GM18520 (cell line): ENCODE measurements around the gene ABCB1.

Experiments used
- ATAC-seq: cut with Tn5 transposase; IDR thresholded peaks from one replicate; pipeline ENCODE4 v1.9.1; 2021; ENCODE audit not compliant: unreplicated experiment

Gene ABCB1

GRCh38 chr7:87600130-87601124 lies at the start of gene ABCB1:
ABCB1 (minus strand) TSS chr7:87600884; CDS start chr7:87600184, 700 bp downstream.
- ATAC-seq: no peak

- no peak for ATAC-seq
Measured at GRCh38 chr7:87648316-87648715, 47.6 kb upstream of the ABCB1 start.

DNA sequence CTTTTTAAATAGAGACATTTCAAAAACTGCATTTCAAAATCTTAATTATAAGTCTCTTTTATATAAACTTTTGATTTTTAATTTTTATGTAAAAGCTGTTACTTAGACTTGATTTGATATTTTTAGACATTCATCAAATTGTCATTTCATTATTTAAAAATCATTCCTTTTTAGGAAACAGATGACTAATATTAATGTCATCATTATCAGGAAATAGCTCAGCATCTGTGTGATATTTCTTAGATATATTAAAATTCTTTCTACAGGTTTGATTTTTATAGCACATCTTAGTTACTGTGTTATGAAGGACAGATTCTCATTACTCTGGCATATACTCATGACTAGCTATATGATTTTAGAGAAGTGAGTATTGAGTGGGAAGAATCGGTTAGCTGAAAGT lies 44.8 kb upstream of the ABCB1 start:
- ATAC-seq: no peak

DNA sequence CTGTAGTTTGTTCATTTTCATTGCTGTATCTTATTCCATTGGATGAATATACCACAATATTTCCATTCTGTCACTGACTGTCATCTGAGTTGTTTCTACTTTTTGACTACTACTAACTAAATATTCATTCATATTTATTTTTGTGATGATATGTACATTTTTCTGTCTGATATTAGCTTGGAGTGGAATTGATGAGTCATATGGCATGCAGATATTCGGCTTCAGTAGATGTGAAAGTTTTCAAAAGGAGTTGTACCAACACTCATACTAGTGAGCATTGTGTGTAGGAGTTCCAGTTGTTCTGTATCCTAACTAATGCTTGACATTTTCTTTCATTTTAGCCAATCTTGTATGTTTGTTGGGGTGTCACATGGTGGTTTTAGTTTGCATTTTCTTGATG lies 35.2 kb upstream of the ABCB1 start:
- no peak for ATAC-seq

- no peak for ATAC-seq
Measured at GRCh38 chr7:87628780-87629569, 28.3 kb upstream of the ABCB1 start.

- ATAC-seq: no peak
Measured at GRCh38 chr7:87627634-87627994, 26.9 kb upstream of the ABCB1 start.

DNA sequence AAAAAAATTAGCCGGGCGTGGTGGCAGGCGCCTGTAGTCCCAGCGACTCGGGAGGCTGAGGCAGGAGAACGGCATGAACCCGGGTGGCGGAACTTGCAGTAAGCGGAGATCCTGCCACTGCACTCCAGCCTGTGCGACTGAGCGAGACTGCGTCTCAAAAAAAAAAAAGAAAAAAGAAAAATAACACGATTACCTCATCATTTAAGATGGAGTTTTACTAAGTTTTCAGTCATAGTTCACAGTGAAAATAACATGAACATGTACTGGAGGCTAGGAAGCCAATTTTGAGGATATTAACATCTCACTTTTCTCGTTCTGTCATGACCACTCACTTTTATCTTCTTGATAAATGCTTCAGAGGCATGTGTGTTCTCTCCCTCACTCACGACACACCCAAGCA lies 24.4 kb upstream of the ABCB1 start:
- ATAC-seq: no peak

- ATAC-seq: no peak
Measured at GRCh38 chr7:87624628-87625027, 23.9 kb upstream of the ABCB1 start.

- no peak for ATAC-seq
Measured at GRCh38 chr7:87615197-87615596, 14.5 kb upstream of the ABCB1 start.

DNA sequence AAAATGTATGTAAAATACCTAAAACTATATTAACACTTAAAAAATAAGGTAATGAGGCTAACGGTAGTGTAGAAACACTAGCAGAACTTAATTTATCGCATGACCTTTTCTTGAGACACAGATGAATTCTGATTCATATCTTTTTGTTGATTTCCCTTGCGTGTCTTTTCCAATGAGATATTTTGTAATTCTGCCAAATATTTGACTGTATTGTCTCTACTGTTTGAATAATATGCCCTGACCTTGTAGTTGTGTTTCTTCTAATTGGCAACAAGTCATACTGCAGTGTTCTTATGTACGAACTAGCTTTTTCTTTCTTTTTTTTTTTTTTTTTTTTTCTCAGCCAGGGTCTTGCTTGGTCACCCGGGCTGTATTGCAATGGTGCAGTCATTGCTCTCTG lies 9.2 kb upstream of the ABCB1 start:
- ATAC-seq: no peak

GRCh38 chr7:87608431-87608830 lies 7.7 kb upstream of the ABCB1 start:
- no peak for ATAC-seq

GRCh38 chr7:87604264-87604663 lies 3.6 kb upstream of the ABCB1 start:
- no peak for ATAC-seq

- peak; percentile 94 for ATAC-seq
Measured at GRCh38 chr7:87599336-87599735, 1.3 kb downstream of the ABCB1 start.

DNA sequence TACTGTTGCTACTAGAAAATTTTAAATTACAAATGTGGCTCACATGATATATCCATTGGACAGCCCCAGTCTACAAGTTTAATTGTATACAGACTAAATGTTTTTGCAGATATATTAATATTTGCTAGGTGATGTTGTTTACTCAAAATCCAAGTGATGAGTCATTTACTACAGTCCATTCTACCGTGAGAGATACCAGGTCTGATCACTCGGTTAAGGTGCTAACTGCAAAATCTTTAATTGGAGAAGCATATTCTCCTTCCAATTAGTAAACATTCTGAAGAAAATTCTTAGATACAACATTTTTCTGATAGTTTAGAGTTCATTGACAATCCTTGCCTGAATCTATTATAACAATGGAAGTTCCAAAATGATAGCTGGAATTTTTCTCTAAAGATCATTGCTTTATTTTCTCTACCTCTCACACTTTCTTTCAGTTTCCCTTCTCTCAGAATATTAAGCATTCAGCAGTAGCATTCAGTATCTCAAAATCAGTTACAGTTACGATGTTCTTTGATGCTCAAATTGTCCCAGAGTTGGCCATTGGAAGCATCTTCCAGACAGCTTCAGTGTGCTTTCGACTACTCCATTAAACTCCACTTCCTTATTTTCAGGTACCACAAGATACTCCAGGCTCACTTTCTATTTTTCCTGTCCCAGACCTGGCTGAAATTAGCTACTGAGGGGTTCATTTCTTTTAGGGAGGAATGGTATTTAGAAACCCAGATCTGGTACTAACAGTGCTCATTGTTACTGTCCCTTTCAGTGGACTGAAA lies 2.3 kb downstream of the ABCB1 start:
- peak; percentile 33 for ATAC-seq

DNA sequence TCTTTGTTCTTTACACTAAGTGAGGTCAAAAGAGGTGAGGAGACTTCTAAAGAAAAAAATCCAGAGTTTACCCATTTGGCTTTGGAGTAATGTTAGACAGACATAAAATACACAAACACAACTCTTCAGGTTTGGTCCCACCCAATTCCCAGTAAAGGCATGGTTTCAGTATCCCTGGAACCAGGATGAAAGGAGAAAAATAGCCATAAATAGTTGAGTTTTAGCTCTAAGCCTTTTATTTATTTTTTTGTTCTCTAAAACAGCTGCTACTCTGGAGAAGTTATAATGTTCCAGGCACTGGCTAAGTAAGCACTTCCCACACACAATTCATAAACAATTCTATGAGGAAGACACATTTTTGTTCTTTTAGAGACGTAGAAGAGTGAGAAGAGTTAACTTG lies 4.0 kb downstream of the ABCB1 start:
- no peak for ATAC-seq

- no peak for ATAC-seq
Measured at GRCh38 chr7:87596136-87596535, 4.5 kb downstream of the ABCB1 start.

GRCh38 chr7:87592300-87592699 lies 8.4 kb downstream of the ABCB1 start:
- no peak for ATAC-seq

- ATAC-seq: no peak
Measured at GRCh38 chr7:87591211-87591610, 9.5 kb downstream of the ABCB1 start.

DNA sequence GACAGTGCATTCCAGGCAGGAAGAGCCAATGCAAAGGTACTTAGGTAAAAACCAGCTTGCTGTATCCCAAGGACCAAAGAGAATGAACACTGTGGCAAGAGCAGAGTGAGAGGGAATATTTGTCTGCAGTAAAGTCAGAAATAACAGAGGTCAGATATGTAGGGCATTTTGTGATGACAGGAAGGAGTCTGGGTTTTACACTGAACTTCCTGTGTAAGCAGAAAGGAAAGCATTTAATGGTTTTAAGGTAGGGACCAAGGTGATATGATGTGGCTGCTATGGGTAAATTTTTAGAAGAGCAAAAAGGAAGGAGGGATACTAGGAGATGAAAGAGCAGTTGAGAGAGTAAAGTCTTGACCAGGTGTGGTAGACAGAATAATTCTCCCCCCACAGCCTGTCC lies 10.1 kb downstream of the ABCB1 start:
- ATAC-seq: no peak

- no peak for ATAC-seq
Measured at GRCh38 chr7:87589631-87590030, 11.1 kb downstream of the ABCB1 start.

- ATAC-seq: no peak
Measured at GRCh38 chr7:87581723-87582122, 19.0 kb downstream of the ABCB1 start.
